SW480 (cell line): Measurements from ENCODE around the gene DERA.
"Not testable (repeated sequence)": the region's sequence is repeated elsewhere in the genome, so short reads cannot be mapped to it uniquely, and the experiment has no call there.

Experiments
- DNase-seq: peaks from one replicate; pipeline ENCODE4 v3.0.0-alpha.2; 2016; ENCODE audit warnings: low spot score

DERA gene

DNA sequence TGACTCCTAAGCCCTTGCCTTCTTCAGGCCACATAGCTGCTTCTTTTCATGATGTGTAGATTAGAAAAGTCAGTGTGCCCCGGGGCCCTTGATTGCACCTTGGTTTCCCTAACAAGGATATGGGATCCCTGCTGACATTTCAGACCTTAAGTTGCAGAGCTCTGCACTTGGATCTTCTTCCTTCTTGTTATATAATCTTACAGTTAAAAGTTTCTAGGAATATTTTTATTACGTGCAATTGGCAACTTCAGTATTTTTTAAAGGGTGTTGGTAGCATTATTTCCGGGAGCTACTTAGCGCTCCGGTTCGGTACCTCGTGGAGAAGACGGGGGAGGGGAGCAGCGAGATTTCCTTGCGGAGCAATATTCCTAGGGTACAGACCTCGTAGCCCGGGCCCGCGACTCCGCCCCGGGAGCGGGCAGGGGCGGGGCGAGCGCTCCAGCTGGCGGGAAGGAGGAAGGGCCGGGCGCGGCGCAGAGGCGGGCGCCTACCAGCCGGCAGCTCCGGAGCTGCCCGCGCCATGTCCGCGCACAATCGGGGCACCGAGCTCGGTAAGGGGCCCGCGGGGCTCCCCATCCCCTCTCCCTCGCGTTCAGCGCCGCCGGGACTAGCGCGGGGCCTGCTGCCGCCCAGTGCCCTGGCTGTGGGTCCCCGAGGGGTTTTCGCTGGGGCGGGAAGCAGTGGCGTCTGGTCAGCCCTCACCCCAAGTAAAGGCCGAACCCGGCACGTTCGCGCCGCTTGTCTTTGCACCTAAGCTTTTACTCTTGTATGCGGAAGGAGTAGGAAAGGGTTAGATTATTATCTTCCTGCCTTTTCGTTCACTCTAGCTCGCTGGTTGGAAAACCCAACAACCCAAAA lies at the start of gene DERA:
TSS of gene DERA (plus strand) at position 469 of the 858 bp plus-strand sequence. CDS start at position 521, 52 bp downstream.
- DNase-seq, result peak; percentile 82

DNA sequence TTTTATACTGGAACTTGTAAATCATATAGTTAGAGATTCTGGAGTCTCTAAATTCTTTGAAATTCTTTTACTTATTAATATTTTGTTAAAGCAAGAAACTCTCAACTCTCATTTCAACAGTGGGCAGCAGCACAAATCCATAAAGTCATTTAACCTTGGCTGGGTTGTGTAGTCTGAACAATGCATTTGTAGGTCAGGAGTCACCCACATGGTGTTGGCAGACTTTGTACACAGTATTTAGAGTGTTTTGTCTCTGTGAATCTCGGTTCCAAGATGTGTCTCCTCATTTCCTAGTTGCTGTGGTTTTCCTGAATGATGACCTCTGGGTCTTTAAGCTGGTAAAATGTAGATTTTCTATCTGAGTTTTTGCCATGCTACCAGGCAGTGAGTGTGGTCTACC lies 49.7 kb upstream of the DERA start:
- DNase-seq, result no peak

DNA sequence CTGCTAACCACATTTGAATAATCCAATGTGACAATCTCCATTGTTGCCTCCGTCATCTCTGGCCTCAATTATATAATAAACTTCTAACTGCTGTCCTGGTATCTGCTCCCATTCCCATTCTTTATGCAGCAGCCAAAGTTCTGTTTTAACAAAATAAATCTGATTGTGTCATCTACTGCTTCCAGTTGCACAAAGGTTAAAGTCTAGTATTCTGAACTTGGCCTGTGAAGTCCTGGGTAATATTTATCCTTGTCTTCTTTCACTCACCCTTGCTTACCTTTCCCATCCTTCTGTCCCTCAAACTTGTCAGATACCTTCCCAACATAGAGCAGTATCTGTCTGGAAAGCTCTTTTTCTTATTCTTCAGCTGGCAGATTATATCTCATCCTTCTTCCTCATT lies 48.3 kb upstream of the DERA start:
- DNase-seq, result no peak

DNA sequence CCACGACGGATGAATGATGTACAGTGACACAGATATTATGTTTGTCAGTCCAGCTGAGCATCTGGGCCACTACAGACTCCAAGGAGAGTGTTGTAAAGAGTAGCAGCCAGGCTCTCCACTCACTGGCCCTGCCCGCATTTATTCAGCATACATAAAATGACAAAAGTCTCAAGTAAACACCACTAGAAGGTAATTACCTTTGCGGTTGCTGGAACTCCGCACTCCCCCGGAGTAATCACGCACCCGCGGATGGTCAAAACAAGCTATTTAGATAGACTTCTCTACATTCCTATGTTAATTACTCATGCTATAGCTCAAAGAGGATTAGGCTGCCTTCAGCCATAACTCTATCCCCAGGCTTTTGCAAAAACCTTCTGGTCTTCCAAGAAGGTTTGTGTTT lies 47.8 kb upstream of the DERA start:
- DNase-seq, result peak; percentile 43

- DNase-seq, result no peak
These were observed 47.1 kb upstream of the DERA start for GRCh38 chr12:15863984-15864383.

- DNase-seq, result no peak
These were observed 42.9 kb upstream of the DERA start for GRCh38 chr12:15868186-15868585.

DNA sequence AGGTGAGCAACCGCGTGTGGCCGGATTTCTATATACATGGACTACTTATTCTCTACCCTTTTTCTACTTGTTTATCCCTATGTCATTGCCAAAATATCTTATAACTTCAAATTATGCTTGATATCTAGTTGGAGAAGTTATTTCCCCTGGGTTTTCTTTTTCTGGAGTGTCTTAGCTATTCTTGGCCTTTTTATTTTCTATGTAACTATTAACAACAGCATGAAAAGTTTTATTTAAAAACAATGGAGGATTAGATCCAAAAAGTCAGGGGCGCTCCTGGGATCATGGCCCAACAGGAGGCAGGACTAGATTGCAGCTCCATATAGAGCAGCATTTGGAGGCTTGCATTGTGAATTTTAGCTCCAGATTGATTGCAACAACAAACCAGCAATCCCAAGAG lies 37.6 kb upstream of the DERA start:
- no peak for DNase-seq

GRCh38 chr12:15874556-15875145 lies 36.5 kb upstream of the DERA start:
- DNase-seq, result not testable (repeated sequence)

DNA sequence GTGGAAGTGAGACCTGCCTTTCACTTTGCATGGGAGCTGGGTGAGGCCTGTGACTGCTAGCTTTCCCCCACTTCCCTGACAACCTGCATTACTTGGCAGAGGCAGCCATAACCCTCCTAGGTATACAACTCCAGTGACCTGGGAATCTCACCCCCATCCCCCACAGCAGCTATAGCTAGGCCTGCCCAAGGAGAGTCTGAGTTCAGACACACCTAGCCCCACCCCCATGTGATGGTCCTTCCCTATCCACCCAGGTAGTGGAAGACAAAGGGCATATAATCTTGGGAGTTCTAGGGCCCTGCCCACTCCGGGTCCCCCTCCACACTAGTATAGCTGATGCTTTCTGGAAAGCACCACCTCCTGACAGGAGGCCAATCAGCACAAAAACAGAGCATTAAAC lies 35.3 kb upstream of the DERA start:
- DNase-seq, result no peak

DNA sequence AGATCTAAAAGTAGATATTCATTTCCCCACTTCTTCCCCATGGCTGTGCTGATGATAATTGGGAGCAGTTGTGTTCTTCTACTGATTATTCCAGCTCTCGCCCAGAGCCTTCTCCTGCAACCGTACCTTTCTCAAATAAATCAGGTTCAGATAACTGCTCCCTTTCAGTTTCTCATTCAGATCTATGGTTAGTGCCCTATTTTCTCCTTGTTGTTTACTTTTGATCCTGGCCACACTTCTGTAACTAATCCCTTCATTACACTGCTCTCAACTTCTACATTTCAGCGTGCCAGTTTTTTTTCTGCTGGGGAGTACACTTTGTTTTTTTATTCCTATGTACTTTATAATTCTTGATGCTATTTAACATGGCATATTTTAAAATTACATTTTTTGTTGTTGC lies 31.7 kb upstream of the DERA start:
- DNase-seq, result no peak

GRCh38 chr12:15880721-15881120 lies 30.4 kb upstream of the DERA start:
- DNase-seq, result no peak

- peak; percentile 98 for DNase-seq
These were observed 28.8 kb upstream of the DERA start, which contains the start of gene STRAP for GRCh38 chr12:15882118-15882971. TSS of gene STRAP (plus strand) at chr12:15882387. CDS start at chr12:15882708, 321 bp downstream.

- no peak for DNase-seq
These were observed 27.6 kb upstream of the DERA start for GRCh38 chr12:15883536-15883935.

- DNase-seq, result no peak
These were observed 24.6 kb upstream of the DERA start for GRCh38 chr12:15886372-15887042.

- no peak for DNase-seq
These were observed 23.9 kb upstream of the DERA start for GRCh38 chr12:15887043-15887817.

DNA sequence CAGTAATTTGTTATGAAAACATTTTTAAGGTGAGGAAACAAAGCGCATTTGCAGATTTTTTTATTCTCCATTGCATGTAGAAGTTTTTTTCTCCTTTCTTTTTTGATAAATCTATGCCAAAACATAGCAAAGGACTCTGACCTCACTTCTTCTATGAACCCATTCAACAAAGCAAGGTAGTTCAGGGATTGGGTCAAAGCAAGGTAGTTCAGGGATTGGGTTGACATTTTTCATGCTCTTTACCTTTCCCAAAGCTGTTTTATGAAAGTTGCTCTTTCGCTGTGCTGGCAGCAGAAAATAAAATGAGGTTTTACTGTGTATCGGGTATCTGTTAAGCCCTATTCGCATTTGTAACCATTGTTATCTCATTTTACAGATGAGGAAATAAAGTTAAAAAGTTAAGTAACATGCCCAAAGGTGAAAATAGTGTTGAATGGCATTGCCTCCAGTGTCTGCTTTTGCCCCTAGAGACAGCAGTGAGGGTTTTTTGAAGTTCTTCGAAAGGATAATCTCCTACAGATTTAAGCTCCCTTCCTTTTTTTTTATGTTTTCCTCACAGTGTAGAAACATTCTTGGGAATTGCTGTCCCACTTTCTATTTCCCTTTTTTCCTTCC lies 18.4 kb upstream of the DERA start:
- no peak for DNase-seq

DNA sequence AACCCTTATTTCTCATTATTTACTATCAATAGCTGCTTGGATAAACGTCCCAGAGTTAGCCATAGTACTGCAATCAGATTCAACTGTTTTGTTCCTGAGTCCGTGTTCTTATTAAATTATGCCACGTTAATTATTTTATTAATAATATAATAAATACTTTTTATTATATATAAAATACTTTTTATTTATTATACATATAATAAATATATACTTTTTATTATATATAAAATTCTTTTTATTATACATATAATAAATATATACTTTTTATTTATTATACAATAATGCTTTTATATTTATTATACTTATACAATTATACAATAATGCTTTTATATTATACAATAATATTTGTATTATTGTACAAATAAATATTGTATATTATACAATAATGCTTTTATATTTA lies 17.9 kb upstream of the DERA start:
- no peak for DNase-seq

GRCh38 chr12:15896867-15897266 lies 14.3 kb upstream of the DERA start:
- DNase-seq, result no peak

- no peak for DNase-seq
These were observed 13.7 kb upstream of the DERA start for GRCh38 chr12:15897433-15897832.

DNA sequence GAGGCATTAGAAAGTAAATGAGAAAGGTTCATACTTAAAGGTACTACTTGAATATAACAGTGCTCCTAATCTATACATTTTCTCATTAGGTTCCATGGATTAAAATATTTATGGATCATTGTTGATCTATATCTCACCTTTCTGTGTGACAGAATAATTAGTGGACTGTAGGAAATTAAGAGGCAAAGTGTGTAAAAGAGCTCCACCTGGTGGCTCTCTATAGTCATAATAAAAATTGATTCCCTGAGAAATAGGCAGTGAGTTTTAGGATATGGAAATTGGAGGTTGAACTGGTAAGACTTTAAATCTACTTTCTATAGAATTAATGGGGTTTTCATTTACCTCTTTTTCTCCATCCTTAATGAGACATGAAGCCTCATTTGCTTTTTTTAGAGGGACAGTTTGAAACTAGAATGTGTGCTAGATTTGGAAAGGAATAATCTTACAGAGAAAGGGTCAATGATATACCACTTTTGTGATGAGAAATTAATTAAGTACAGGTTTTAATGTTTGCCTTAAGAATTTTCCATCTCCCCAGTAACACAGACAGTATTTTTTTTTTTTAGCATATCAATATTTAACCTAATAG lies 11.8 kb upstream of the DERA start:
- peak; percentile 37 for DNase-seq
